HepG2 (cell line): ENCODE data around the gene UQCRHL. TPM values are rescaled to one million over a fixed set of nuclear protein-coding genes. Genes with fewer than 3 reads are reported as not detected.

Experiments used
- GABPB1 ChIP-seq: IDR thresholded peaks from 2 replicates; pipeline ENCODE4 v1.6.1; 2016; ENCODE audit warnings: mild to moderate bottlenecking, missing genetic modification reagents, moderate library complexity, missing compliant biosample characterization
- MEF2D ChIP-seq: sonication (generic); formaldehyde crosslinking; IDR thresholded peaks from 2 replicates; pipeline ENCODE4 v1.5.1; 2020; ENCODE audit warnings: mild to moderate bottlenecking, missing genetic modification reagents
- MIER2 ChIP-seq: IDR thresholded peaks from 2 replicates; pipeline ENCODE4 v1.6.1; 2016; ENCODE audit warnings: missing biosample characterization, missing genetic modification reagents
- NFYC ChIP-seq: IDR thresholded peaks from 2 replicates; pipeline ENCODE4 v1.6.1; 2016; ENCODE audit warnings: missing genetic modification reagents, missing compliant biosample characterization
- NR2F1 ChIP-seq, 2 experiments: fragments of 450-650 bp in 1 of 2; formaldehyde crosslinking in 1 of 2; IDR thresholded peaks; 2 replicates each; pipeline versions ENCODE4 v1.5.0 to v1.6.1; 2016 to 2020; ENCODE audit warnings: mild to moderate bottlenecking in 1 of 2, missing compliant biosample characterization in 1 of 2, missing genetic modification reagents in 1 of 2, moderate library complexity in 1 of 2
- SMC3 ChIP-seq: IDR thresholded peaks from 2 replicates; pipeline ENCODE4 v1.6.1; 2011; ENCODE audit warnings: low read length, improper control_type of control experiment
- SRF ChIP-seq: IDR thresholded peaks from 2 replicates; pipeline ENCODE4 v1.6.1; 2011; ENCODE audit warnings: mild to moderate bottlenecking, low read depth, low read length, moderate library complexity
- ZBTB42 ChIP-seq: sonication (generic); formaldehyde crosslinking; IDR thresholded peaks from 2 replicates; pipeline ENCODE4 v1.5.0; 2020; ENCODE audit warnings: mild to moderate bottlenecking, missing genetic modification reagents
- ZFP41 ChIP-seq: sonication (generic); formaldehyde crosslinking; IDR thresholded peaks from 2 replicates; pipeline ENCODE4 v1.4.0; 2020; ENCODE audit warnings: mild to moderate bottlenecking, missing genetic modification reagents, borderline replicate concordance
- ZNF143 ChIP-seq: sonication (generic); formaldehyde crosslinking; IDR thresholded peaks from 2 replicates; pipeline ENCODE4 v1.4.0; 2020; ENCODE audit warnings: missing genetic modification reagents
- ZNF225 ChIP-seq: sonication (generic); formaldehyde crosslinking; IDR thresholded peaks from 2 replicates; pipeline ENCODE4 v1.4.0; 2020; ENCODE audit warnings: mild to moderate bottlenecking, missing genetic modification reagents
- ZNF251 ChIP-seq: sonication (generic); formaldehyde crosslinking; IDR thresholded peaks from 2 replicates; pipeline ENCODE4 v1.9.0; 2021; ENCODE audit warnings: mild to moderate bottlenecking, missing genetic modification reagents
- ZNF709 ChIP-seq: sonication (generic); formaldehyde crosslinking; IDR thresholded peaks from 2 replicates; pipeline ENCODE4 v1.5.0; 2020; ENCODE audit warnings: mild to moderate bottlenecking, missing genetic modification reagents
- ZNF841 ChIP-seq: sonication (generic); formaldehyde crosslinking; IDR thresholded peaks from 2 replicates; pipeline ENCODE4 v1.8.1; 2023; ENCODE audit warnings: missing genetic modification reagents, borderline replicate concordance
- ZNF850 ChIP-seq: sonication (generic); formaldehyde crosslinking; conservative IDR thresholded peaks from 2 replicates; pipeline ENCODE4 v1.9.0; 2021; ENCODE audit warnings: mild to moderate bottlenecking, missing genetic modification reagents
- ZNF891 ChIP-seq: sonication (generic); formaldehyde crosslinking; IDR thresholded peaks from 2 replicates; pipeline ENCODE4 v1.5.0; 2020; ENCODE audit warnings: mild to moderate bottlenecking, missing genetic modification reagents
- polyA plus RNA-seq, 8 experiments: library from polyadenylated mRNA; depleted of rRNA in 3 of 8; stranded (reverse) in 7 of 8; unstranded in 1 of 8; fragments of >200 nt; fragmentation: Illumina TruSeq in 4 of 8; extraction: Trizol in 4 of 8; gene quantifications; 2 replicates each; pipeline versions ENCODE4 v1.2.1 to v1.2.3, GENCODE V29; 2011 to 2016; ENCODE audit warnings: low read depth in 4 of 8, missing spikeins in 1 of 8, mixed read lengths in 1 of 8; ENCODE audit not compliant: insufficient read depth in 1 of 8
- total RNA-seq, 5 experiments: library from RNA; depleted of rRNA; stranded (reverse); fragments of >200 nt; fragmentation: Illumina TruSeq; extraction: Trizol; gene quantifications; 2 replicates each; pipeline ENCODE4 v1.2.3, GENCODE V29; 2016; ENCODE audit warnings: low read depth in 1 of 5
- TF ChIP-seq, protein P1 (sequence below): sonication (generic); formaldehyde crosslinking; IDR thresholded peaks from 2 replicates; pipeline ENCODE4 v1.4.0; 2020; ENCODE audit warnings: missing genetic modification reagents
- TF ChIP-seq, protein P2 (sequence below): sonication (generic); formaldehyde crosslinking; IDR thresholded peaks from 2 replicates; pipeline ENCODE4 v1.4.0; 2020; ENCODE audit warnings: missing genetic modification reagents, borderline replicate concordance
- TF ChIP-seq, protein P3 (sequence below): sonication (generic); formaldehyde crosslinking; IDR thresholded peaks from 2 replicates; pipeline ENCODE4 v1.4.0; 2020; ENCODE audit warnings: missing genetic modification reagents
- TF ChIP-seq, protein P4 (sequence below): sonication (generic); formaldehyde crosslinking; IDR thresholded peaks from 2 replicates; pipeline ENCODE4 v1.5.0; 2020; ENCODE audit warnings: mild to moderate bottlenecking, missing genetic modification reagents, borderline replicate concordance
- TF ChIP-seq, protein P5 (sequence below): sonication (generic); formaldehyde crosslinking; IDR thresholded peaks from 2 replicates; pipeline ENCODE4 v1.5.0; 2020; ENCODE audit warnings: missing genetic modification reagents

The UQCRHL gene
- total and polyA plus RNA-seq, 2 of the 13 experiments (the other 11 are each of a cell fraction or from before 2014, with no cell fraction given): 1.8 to 2.3 TPM

DNA sequence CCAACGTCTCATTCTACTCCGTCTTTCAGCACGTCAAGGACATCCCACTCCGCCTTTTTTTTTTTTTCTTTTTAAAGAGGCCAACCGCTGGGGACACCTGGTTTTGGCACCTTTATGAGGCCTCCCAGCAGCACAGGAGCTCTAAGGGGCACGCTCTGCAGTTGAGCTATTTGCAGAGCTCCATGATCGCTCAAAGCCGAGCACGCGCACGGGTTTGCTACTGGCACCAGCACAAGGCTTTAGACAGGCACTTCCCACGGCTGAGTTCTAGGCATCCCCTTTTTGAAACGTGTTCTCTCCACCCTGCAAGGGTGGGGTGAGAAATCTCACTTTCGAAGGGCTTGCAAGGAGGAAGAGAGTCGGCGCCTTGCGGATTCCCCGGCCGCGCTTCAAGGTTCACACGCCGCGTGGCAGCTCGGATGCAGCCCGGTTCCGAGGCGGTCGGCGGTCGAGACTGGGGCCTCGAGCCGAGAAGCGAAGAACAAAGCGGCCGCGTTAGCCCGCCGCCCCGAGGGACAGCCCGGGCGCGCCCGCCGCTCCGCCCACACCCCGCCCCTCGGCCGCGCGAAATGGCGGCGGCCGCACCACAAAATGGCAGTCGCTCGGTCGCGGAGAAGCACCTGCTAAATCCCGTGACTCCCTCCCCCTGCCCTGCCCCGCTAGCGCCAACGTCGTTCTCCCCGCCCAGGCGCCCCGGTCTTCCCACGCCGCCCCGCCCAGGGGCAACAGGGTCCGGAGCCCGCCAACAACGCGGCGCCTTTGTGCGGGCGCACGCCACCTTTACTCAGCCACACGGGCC, 27.2 kb upstream of the UQCRHL start (continued):
- peak; percentile 0 for TF ChIP-seq NFYC (CRISPR knock-in tag)
- TF ChIP-seq, protein P1, sequence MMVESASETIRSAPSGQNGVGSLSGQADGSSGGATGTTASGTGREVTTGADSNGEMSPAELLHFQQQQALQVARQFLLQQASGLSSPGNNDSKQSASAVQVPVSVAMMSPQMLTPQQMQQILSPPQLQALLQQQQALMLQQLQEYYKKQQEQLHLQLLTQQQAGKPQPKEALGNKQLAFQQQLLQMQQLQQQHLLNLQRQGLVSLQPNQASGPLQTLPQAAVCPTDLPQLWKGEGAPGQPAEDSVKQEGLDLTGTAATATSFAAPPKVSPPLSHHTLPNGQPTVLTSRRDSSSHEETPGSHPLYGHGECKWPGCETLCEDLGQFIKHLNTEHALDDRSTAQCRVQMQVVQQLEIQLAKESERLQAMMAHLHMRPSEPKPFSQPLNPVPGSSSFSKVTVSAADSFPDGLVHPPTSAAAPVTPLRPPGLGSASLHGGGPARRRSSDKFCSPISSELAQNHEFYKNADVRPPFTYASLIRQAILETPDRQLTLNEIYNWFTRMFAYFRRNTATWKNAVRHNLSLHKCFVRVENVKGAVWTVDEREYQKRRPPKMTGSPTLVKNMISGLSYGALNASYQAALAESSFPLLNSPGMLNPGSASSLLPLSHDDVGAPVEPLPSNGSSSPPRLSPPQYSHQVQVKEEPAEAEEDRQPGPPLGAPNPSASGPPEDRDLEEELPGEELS (CRISPR knock-in tag): peak; percentile 33
- 0 out of 2 replicates have a peak, but pooled peaks have one; percentile 23 for TF ChIP-seq ZNF225 (CRISPR knock-in tag)
- TF ChIP-seq ZNF850 (CRISPR knock-in tag): no peak
- no peak for TF ChIP-seq ZNF841 (CRISPR knock-in tag)
- peak; percentile 89; the same call in 1 of the 2 replicates for TF ChIP-seq ZNF891 (CRISPR knock-in tag)
- no peak for TF ChIP-seq SRF
- TF ChIP-seq ZBTB42 (CRISPR knock-in tag): no peak
- peak; percentile 62 for TF ChIP-seq GABPB1 (CRISPR knock-in tag)
- peak; percentile 64; the same call in 1 of the 2 replicates for TF ChIP-seq ZNF709 (CRISPR knock-in tag)
- TF ChIP-seq, protein P2, sequence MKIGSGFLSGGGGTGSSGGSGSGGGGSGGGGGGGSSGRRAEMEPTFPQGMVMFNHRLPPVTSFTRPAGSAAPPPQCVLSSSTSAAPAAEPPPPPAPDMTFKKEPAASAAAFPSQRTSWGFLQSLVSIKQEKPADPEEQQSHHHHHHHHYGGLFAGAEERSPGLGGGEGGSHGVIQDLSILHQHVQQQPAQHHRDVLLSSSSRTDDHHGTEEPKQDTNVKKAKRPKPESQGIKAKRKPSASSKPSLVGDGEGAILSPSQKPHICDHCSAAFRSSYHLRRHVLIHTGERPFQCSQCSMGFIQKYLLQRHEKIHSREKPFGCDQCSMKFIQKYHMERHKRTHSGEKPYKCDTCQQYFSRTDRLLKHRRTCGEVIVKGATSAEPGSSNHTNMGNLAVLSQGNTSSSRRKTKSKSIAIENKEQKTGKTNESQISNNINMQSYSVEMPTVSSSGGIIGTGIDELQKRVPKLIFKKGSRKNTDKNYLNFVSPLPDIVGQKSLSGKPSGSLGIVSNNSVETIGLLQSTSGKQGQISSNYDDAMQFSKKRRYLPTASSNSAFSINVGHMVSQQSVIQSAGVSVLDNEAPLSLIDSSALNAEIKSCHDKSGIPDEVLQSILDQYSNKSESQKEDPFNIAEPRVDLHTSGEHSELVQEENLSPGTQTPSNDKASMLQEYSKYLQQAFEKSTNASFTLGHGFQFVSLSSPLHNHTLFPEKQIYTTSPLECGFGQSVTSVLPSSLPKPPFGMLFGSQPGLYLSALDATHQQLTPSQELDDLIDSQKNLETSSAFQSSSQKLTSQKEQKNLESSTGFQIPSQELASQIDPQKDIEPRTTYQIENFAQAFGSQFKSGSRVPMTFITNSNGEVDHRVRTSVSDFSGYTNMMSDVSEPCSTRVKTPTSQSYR: peak; percentile 41; the same call in 1 of the 2 replicates
- no peak for TF ChIP-seq SMC3
- TF ChIP-seq MEF2D: no peak; the same call in 1 of the 2 replicates
- TF ChIP-seq ZFP41 (CRISPR knock-in tag): no peak
- TF ChIP-seq, protein P3, sequence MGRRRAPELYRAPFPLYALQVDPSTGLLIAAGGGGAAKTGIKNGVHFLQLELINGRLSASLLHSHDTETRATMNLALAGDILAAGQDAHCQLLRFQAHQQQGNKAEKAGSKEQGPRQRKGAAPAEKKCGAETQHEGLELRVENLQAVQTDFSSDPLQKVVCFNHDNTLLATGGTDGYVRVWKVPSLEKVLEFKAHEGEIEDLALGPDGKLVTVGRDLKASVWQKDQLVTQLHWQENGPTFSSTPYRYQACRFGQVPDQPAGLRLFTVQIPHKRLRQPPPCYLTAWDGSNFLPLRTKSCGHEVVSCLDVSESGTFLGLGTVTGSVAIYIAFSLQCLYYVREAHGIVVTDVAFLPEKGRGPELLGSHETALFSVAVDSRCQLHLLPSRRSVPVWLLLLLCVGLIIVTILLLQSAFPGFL: no peak
- TF ChIP-seq, protein P4, sequence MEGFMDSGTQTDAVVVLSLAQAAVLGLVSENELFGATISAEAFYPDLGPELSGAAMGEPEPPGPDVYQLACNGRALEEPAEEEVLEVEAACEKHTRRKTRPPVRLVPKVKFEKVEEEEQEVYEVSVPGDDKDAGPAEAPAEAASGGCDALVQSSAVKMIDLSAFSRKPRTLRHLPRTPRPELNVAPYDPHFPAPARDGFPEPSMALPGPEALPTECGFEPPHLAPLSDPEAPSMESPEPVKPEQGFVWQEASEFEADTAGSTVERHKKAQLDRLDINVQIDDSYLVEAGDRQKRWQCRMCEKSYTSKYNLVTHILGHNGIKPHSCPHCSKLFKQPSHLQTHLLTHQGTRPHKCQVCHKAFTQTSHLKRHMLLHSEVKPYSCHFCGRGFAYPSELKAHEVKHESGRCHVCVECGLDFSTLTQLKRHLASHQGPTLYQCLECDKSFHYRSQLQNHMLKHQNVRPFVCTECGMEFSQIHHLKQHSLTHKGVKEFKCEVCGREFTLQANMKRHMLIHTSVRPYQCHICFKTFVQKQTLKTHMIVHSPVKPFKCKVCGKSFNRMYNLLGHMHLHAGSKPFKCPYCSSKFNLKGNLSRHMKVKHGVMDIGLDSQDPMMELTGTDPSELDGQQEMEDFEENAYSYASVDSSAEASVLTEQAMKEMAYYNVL (CRISPR knock-in tag): 0 out of 2 replicates have a peak, but pooled peaks have one; percentile 19
- TF ChIP-seq ZNF143: no peak; the same call in 1 of the 2 replicates
- peak; percentile 69; the same call in 1 of the 2 replicates for TF ChIP-seq ZNF251 (CRISPR knock-in tag)
- TF ChIP-seq MIER2 (CRISPR knock-in tag): no peak
- TF ChIP-seq, protein P5, sequence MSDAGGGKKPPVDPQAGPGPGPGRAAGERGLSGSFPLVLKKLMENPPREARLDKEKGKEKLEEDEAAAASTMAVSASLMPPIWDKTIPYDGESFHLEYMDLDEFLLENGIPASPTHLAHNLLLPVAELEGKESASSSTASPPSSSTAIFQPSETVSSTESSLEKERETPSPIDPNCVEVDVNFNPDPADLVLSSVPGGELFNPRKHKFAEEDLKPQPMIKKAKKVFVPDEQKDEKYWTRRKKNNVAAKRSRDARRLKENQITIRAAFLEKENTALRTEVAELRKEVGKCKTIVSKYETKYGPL: peak; percentile 69; the same call in 1 of the 2 replicates
- TF ChIP-seq NR2F1 (CRISPR knock-in tag; IDR thresholded peaks at IDR 0.05): peak in 1 of 2 experiments; percentile 34; a peak in 1 of 4 replicates
